ENCODE results near the gene LONP1. TPM values are rescaled to one million over a fixed set of nuclear protein-coding genes. Genes with fewer than 3 reads are reported as not detected.
"Not testable (repeated sequence)": the region's sequence is repeated elsewhere in the genome, so short reads cannot be mapped to it uniquely, and the experiment has no call there.

The LONP1 gene
- polyA plus RNA-seq, 2 of the 4 experiments (the other 2 are of a cell fraction): 42.7 to 68.9 TPM

GRCh38 chr19:5738423-5738822, 18.5 kb upstream of the LONP1 start (continued):
- TF ChIP-seq HMGXB4 (CRISPR knock-in tag; IDR thresholded peaks at IDR 0.05; ENCODE audit: borderline replicate concordance) (no peak), POLR2AphosphoS2 (conservative IDR thresholded peaks at IDR 0.05; ENCODE audit: low read length) (no peak)

DNA sequence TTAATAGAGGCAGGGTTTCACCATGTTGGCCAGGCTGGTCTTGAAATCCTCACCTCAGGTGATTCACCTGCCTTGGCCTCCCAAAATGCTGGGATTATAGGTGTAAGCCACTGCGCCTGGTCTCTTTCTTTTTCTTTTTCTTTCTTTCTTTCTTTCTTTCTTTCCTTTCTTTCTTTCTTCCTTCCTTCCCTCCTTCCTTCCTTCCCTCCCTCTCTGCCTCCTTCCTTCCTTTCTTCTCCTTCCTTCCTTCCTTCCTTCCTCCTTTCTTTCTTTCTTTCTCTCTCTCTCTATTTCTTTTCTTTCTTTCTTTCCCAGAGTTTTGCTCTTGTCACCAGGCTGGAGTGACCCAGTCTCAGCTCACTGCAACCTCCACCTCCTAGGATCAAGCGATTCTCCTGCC, 13.2 kb upstream of the LONP1 start:
- POLR2A ChIA-PET, CTCF ChIA-PET: not testable (repeated sequence)
- 80% methylated on average over 2 of the region's 2 CpGs for WGBS (ENCODE audit: missing lambda C conversion rate)

GRCh38 chr19:5727453-5728050, 7.6 kb upstream of the LONP1 start:
- CTCF ChIA-PET: interaction anchor here (0.7 kb wide), 1 partner anchor 8 kb away, joined by 3 read pairs; the partner anchor contains the start of genes CATSPERD and LONP1
- no peaks in the 10 kb centered on the region for H3K4me1 ChIP-seq
- POLR2A ChIA-PET: no interaction called here
- WGBS (ENCODE audit: missing lambda C conversion rate): 62% methylated on average over 4 of the region's 4 CpGs
- ATAC-seq (no peak), DNase-seq (ENCODE audit: low read depth in 1 of 2, low spot score in 1 of 2) (no peak), FAIRE-seq (no peak)
- no peak overlapping the region for H3K27ac ChIP-seq
- H3K4me3 ChIP-seq: no peak overlapping the region
- TF ChIP-seq ATOH8 (CRISPR knock-in tag; IDR thresholded peaks at IDR 0.05; ENCODE audit: low read depth) (no peak), ZNF302 (CRISPR knock-in tag; IDR thresholded peaks at IDR 0.05) (no peak), JUN (IDR thresholded peaks at IDR 0.05) (no peak), POLR2AphosphoS2 (conservative IDR thresholded peaks at IDR 0.05; ENCODE audit: low read length) (no peak), RFX5 (IDR thresholded peaks at IDR 0.05) (no peak), KDM5A (IDR thresholded peaks at IDR 0.05) (no peak), HMGXB4 (CRISPR knock-in tag; IDR thresholded peaks at IDR 0.05; ENCODE audit: borderline replicate concordance) (no peak), EHF (CRISPR knock-in tag; IDR thresholded peaks at IDR 0.05) (no peak), GATA3 (IDR thresholded peaks at IDR 0.05; ENCODE audit: borderline replicate concordance) (no peak), CBX8 (IDR thresholded peaks at IDR 0.05) (no peak), RARB (CRISPR knock-in tag; IDR thresholded peaks at IDR 0.05) (no peak), E2F6 (IDR thresholded peaks at IDR 0.05; ENCODE audit: borderline replicate concordance, low read depth) (no peak), HOXA7 (CRISPR knock-in tag; IDR thresholded peaks at IDR 0.05) (no peak), CBX2 (IDR thresholded peaks at IDR 0.05; ENCODE audit: borderline replicate concordance, low read depth) (no peak), ZSCAN20 (CRISPR knock-in tag; IDR thresholded peaks at IDR 0.05) (no peak), MAZ (IDR thresholded peaks at IDR 0.05; ENCODE audit: borderline replicate concordance, low read depth, low read length) (no peak)
- TF ChIP-seq, protein P1, sequence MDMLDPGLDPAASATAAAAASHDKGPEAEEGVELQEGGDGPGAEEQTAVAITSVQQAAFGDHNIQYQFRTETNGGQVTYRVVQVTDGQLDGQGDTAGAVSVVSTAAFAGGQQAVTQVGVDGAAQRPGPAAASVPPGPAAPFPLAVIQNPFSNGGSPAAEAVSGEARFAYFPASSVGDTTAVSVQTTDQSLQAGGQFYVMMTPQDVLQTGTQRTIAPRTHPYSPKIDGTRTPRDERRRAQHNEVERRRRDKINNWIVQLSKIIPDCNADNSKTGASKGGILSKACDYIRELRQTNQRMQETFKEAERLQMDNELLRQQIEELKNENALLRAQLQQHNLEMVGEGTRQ (IDR thresholded peaks at IDR 0.05): no peak
- TF ChIP-seq, protein P2, sequence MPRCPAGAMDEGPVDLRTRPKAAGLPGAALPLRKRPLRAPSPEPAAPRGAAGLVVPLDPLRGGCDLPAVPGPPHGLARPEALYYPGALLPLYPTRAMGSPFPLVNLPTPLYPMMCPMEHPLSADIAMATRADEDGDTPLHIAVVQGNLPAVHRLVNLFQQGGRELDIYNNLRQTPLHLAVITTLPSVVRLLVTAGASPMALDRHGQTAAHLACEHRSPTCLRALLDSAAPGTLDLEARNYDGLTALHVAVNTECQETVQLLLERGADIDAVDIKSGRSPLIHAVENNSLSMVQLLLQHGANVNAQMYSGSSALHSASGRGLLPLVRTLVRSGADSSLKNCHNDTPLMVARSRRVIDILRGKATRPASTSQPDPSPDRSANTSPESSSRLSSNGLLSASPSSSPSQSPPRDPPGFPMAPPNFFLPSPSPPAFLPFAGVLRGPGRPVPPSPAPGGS (IDR thresholded peaks at IDR 0.05): no peak
- H3K4me2 ChIP-seq: no peak overlapping the region
- H3K9me3 ChIP-seq: 0 out of 3 replicates have a peak, but pooled peaks cover 4% of the 10 kb centered on the region

More for the DNA sequence above, 13.2 kb upstream of the LONP1 start:
- not testable (repeated sequence) for H3K27ac ChIP-seq; ATAC-seq; H3K4me3 ChIP-seq; H3K4me1 ChIP-seq; DNase-seq (ENCODE audit: low read depth in 1 of 2, low spot score in 1 of 2); H3K4me2 ChIP-seq; H3K9me3 ChIP-seq; FAIRE-seq

Measured in A549 (cell line).